IPS-NIHi7 (cell line): ENCODE data around the gene TAX1BP1.
A peak's percentile ranks its signal among the peaks of the same experiment; 100 is the strongest.
"Not testable (repeated sequence)": the region's sequence is repeated elsewhere in the genome, so short reads cannot be mapped to it uniquely, and the experiment has no call there.

ENCODE experiments used
- DNase-seq: peaks from one replicate; pipeline ENCODE4 v3.0.0; 2012; ENCODE audit warnings: mixed read lengths; ENCODE audit errors: extremely low spot score

The TAX1BP1 gene

DNA sequence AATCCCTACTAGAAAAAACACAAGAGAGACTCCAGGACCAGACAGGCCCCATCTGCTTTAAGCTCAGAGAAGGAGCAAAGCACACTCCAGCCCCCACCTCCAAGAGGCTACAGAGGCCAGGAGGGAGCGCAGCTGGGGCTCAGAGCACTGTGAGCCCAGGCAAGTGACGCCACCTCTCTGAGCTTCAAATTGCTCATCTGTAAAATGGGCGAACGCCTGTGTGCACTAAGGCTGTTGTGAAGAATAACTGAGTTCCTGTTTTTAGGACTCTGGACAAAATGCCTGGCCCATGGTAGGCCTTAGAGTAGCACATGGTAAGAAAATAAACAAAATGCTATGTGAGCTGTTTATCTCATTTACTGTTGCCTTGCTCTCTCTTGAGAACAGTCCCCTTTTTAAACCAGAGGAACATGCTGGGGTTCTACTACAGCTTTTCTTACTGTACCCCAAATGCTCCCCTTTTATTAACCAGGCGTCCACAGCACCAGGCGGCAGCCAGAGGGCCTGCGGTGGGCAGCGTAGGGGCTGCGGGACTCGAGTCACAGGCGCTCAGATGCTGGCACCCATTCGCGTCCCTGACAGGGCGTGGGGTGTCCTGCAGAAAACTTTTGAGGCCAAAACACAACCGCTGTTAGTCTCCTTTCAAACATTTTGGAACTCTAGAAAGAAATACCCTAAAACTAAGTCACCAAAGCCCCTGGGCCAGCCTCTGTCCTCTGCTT lies 103.8 kb downstream of the TAX1BP1 start:
- DNase-seq = no peak

DNA sequence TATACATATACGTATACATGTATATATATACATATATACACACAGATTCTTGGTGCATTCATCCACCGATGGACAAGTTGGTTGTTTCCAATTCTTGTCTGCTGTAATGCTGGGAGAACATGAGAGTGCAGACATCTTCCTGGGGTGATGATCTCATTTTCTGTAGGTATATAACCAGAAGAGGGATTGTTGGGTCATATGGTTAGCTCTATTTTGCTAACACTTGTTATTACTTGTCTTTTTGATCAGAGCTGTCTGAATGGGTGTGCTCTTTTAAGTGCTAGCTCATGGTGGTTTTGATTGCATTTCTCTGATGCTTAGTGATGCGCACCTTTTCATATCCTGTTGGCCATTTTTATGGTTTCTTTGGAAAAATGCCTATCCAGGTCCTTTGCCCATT lies 106.4 kb downstream of the TAX1BP1 start:
- DNase-seq = no peak

DNA sequence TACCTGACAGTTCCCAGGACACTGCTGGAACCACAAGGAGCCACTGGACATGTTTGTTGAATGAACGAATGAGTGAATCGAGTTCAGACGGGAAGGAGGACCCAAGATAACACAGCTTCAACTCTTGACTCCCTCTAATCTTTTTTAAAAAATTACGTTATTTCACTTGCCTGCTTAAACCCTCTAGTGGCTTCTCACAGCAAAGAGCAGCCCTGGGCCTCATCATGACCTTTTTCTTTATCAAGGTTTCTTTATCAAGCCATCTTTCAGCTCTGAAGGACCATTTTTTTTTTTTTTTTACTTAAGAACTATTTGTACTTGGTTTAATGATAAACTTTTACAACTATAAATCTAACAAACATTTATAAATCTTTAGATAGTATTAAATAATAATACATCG lies 110.6 kb downstream of the TAX1BP1 start:
- DNase-seq = no peak

DNA sequence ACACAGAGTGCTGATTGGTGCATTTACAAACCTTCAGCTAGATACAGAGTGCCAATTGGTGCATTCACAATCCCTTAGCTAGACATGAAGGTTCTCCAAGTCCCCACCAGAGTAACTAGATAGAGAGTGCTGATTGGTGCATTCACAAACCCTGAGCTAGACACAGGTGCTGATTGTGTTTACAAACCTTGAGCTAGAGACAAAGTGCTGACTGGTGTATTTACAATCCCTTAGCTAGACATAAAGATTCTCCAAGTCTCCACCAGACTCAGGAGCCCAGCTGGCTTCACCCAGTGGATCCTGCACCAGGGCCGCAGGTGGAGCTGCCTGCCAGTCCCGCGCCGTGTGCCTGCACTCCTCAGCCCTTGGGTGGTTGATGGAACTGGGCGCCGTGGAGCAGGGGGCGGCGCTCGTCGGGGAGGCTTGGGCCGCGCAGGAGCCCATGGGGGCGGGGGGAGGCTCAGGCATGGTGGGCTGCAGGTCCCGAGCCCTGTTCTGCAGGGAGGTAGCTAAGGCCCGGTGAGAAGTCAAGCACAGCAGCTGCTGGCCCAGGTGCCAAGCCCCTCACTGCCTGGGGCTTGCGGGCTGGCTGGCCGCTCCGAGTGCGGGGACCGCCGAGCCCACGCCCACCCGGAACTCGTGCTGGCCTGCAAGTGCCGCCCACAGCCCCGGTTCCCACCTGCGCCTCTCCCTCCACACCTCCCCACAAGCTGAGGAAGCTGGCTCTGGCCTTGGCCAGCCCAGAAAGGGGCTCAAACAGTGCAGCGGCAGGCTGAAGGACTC lies 116.9 kb downstream of the TAX1BP1 start:
- not testable (repeated sequence) for DNase-seq

DNA sequence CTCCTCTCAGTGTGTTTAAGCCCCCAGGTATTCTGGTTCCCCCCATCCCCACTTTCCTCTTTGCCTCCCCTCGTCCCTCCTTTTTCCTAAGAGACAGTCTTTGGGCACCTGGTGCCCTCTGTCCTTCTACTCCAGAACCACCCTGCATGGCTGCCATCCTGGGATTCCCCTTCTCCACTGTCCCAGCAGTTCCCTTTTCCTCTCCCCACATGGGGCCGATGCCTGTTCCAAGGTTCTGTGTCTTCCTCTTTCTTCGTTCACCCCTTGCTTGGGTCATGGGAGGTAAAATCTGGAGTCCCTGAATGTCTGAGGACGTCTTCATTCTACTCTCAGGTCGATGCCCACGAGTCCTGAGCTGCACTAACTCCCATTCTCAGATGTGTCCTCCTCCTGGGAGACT lies 120.8 kb downstream of the TAX1BP1 start:
- no peak for DNase-seq

DNA sequence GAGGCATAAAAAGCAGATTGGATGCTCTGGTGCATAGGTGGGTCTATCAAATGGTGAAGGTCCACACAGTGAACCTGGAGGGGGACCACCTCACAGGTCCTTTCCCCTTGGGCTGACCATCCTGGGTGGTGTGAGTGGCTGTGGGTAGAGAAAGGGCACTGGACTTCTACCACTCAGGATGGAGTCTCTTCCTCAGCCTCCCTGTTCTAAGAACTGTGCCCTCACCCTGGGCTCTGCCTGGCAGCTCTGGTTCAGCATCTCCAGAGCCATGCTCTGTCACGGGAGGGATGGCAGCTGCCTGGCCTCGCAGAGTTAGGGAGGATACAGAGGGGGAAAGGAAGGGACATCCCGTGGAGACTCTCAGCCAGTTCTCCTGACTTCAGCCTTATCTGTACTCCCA lies 121.8 kb downstream of the TAX1BP1 start:
- no peak for DNase-seq

DNA sequence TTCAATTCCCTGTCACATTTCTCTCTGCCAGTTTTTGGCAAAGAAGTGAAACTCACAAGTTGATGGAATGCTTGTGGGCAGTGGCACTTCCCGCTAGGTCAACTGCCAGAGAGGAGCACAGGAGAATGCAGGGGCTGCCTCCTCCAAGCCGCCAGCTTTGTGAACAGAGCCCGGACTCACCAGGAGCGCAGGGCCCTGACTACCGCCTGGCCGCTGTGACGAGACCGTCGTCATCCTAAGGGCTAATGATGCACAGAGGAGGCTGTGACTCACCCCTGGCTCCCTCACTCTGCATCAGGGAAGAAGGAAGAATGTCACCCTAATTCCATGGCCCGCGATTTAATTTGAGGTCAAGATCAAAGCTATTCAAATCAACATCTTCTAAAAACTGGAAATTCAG lies 123.9 kb downstream of the TAX1BP1 start:
- DNase-seq = peak; percentile 45

DNA sequence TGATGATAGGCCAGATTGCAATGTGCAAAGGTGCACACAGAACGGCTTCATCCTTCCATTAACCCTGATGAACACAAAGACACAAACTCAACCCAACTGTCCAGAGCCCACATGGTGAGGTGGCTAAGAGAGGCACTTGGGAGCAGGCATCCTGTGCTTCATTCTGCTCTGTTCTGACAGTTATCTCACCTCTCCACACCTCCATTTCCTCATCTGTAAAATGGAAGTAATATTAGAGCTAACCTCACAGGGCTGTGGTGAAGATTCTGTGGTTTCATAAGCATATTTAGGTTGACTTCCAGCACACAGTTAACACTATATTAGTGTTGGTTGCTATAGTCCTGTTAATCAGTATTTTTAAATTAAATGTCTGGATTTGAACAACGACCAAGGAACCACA lies 126.3 kb downstream of the TAX1BP1 start:
- no peak for DNase-seq

GRCh38 chr7:27866828-27867672 lies 127.1 kb downstream of the TAX1BP1 start:
- DNase-seq = no peak

DNA sequence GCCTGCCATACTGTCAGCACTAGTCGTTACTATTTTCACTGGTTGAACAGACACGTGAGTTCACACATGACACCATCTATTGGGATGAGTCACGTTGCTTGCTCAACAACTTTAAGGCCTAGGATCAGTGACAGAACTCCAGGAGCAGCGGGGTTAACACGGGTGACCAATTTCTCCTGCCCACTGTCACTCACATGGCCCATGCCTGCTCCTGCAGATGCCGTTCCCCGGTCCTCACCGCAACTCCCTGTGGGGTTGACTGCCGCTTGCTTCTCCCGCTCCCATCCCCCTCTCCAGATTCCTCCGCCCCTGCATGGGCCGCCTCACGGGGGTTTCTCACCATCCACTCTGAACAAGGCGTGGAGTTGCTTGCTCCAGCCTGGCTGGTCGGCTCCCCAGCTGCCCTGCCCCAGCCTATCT lies 128.2 kb downstream of the TAX1BP1 start:
- no peak for DNase-seq

DNA sequence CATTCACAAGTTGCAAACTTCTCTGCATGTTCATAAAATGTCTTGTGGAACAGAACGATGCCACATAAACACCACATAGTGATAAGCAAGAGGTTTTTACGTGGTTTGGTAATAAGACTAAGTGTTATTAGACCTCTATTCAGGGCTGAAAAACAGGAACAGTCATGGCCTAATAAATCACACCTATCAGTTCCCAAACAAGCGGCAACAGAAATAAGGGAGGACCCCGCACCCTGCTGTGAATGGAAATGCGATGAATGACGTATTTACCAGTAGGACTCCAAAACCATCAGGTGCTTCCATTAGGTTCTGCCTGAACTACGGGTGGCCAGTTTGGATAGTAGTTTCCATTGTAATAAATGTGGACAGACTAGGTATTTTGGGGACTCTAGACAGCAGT lies 129.1 kb downstream of the TAX1BP1 start:
- DNase-seq = no peak

DNA sequence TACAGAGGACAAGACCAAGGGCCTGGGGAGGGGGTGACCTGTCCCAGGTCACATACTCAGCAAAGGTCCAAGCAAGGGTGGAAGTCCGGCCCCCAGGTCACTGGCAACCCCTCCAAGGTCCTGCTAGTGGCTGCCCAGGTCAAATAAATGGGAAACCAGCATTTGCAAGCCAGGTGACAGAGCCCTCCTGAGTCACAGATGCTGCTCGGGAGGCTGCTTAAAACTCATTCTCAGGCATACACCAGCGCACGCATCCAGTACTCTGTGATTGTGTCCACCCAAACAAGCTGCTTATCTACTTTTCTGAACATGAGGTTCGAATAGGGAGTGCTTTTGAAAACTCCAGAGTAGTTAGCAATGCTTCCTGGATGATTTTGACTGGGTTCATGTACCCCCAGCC lies 130.6 kb downstream of the TAX1BP1 start:
- DNase-seq = no peak

- DNase-seq = no peak
These were observed 131.1 kb downstream of the TAX1BP1 start for GRCh38 chr7:27871086-27871485.

GRCh38 chr7:27871866-27872265 lies 131.9 kb downstream of the TAX1BP1 start:
- DNase-seq = no peak

- no peak for DNase-seq
These were observed 132.7 kb downstream of the TAX1BP1 start for GRCh38 chr7:27872356-27873275.

- DNase-seq = no peak
These were observed 134.3 kb downstream of the TAX1BP1 start for GRCh38 chr7:27873981-27874957.

GRCh38 chr7:27875061-27875460 lies 135.1 kb downstream of the TAX1BP1 start:
- no peak for DNase-seq

GRCh38 chr7:27875832-27876231 lies 135.9 kb downstream of the TAX1BP1 start:
- no peak for DNase-seq

- no peak for DNase-seq
These were observed 136.8 kb downstream of the TAX1BP1 start for GRCh38 chr7:27876756-27877155.
